K562 (cell line): ENCODE results near the gene FTSJ1. TPM values are rescaled to one million over a fixed set of nuclear protein-coding genes. Genes with fewer than 3 reads are reported as not detected.
A peak's percentile ranks its signal among the peaks of the same experiment; 100 is the strongest.

ENCODE experiments used
- CREB1 ChIP-seq, 2 experiments: sonication (generic) in 1 of 2; formaldehyde crosslinking in 1 of 2; IDR thresholded peaks; 2 replicates each; pipeline versions ENCODE4 v1.6.1 to v1.8.0; 2012 to 2022; ENCODE audit warnings: inconsistent platforms in 1 of 2, mild to moderate bottlenecking in 1 of 2, missing genetic modification reagents in 1 of 2, moderate library complexity in 1 of 2
- DMBX1 ChIP-seq: fragments of 250-450 bp; sonication (Bioruptor Pico); IDR thresholded peaks from 2 replicates; pipeline ENCODE4 v1.8.0; 2022; ENCODE audit warnings: inconsistent platforms, mild to moderate bottlenecking, moderate library complexity, borderline replicate concordance
- FOS ChIP-seq: IDR thresholded peaks from 3 replicates; pipeline ENCODE4 v1.6.1; 2011; ENCODE audit not compliant: insufficient read length; ENCODE audit errors: extremely low read depth
- FOXJ2 ChIP-seq: fragments of 200-800 bp; sonication (Bioruptor generic); IDR thresholded peaks from 2 replicates; pipeline ENCODE4 v1.6.1; 2016; ENCODE audit warnings: missing genetic modification characterization, missing compliant biosample characterization
- FOXP4 ChIP-seq: sonication (generic); formaldehyde crosslinking; IDR thresholded peaks from 2 replicates; pipeline ENCODE4 v1.8.0; 2022; ENCODE audit warnings: mild to moderate bottlenecking, missing genetic modification reagents, borderline replicate concordance
- HNRNPK ChIP-seq: fragments of 200-400 bp; formaldehyde crosslinking; IDR thresholded peaks from one replicate; pipeline ENCODE4 v1.6.1; 2018; ENCODE audit warnings: mild to moderate bottlenecking, low read depth, low read length; ENCODE audit not compliant: poor library complexity, severe bottlenecking
- HSF4 ChIP-seq: fragments of 250-450 bp; sonication (Bioruptor Pico); IDR thresholded peaks from 2 replicates; pipeline ENCODE4 v2.1.2; 2022; ENCODE audit warnings: mild to moderate bottlenecking, moderate library complexity, borderline replicate concordance
- MYC ChIP-seq, 2 experiments: fragments of 250-450 bp in 1 of 2; sonication (Bioruptor Pico) in 1 of 2; IDR thresholded peaks; 2 replicates each; pipeline versions ENCODE4 v1.5.1 to v1.6.1; 2012 to 2021; ENCODE audit warnings: low read depth in 2 of 2, borderline replicate concordance in 1 of 2, improper control_type of control experiment in 1 of 2, low read length in 1 of 2, mild to moderate bottlenecking in 1 of 2, moderate library complexity in 1 of 2
- NR0B1 ChIP-seq: fragments of 450-650 bp; IDR thresholded peaks from one replicate; pipeline ENCODE4 v1.6.1; 2018; ENCODE audit warnings: mild to moderate bottlenecking, moderate library complexity; ENCODE audit not compliant: partially characterized antibody
- PKNOX1 ChIP-seq: fragments of 450-650 bp; IDR thresholded peaks from 2 replicates; pipeline ENCODE4 v1.6.1; 2016
- RNF219 ChIP-seq: fragments of 250-450 bp; sonication (Bioruptor Pico); IDR thresholded peaks from 2 replicates; pipeline ENCODE4 v1.5.0; 2022; ENCODE audit warnings: mild to moderate bottlenecking
- SETDB1 ChIP-seq: IDR thresholded peaks from one replicate; pipeline ENCODE4 v1.6.1; 2012; ENCODE audit warnings: low read length, control low read depth, inconsistent platforms
- SLC30A9 ChIP-seq: fragments of 250-450 bp; sonication (Bioruptor Pico); IDR thresholded peaks from 2 replicates; pipeline ENCODE4 v1.8.0; 2022; ENCODE audit warnings: mild to moderate bottlenecking, moderate library complexity
- ZC3H8 ChIP-seq: fragments of 450-650 bp; IDR thresholded peaks from 2 replicates; pipeline ENCODE4 v1.6.1; 2017
- ZNF134 ChIP-seq: fragments of 250-450 bp; sonication (Bioruptor Pico); conservative IDR thresholded peaks from 2 replicates; pipeline ENCODE4 v1.4.0; 2020
- ZNF197 ChIP-seq: fragments of 200-800 bp; sonication (Bioruptor generic); IDR thresholded peaks from 2 replicates; pipeline ENCODE4 v1.6.1; 2016; ENCODE audit warnings: low read depth, missing genetic modification characterization, missing compliant biosample characterization
- ZNF354B ChIP-seq: fragments of 250-450 bp; sonication (Bioruptor Pico); IDR thresholded peaks from 2 replicates; pipeline ENCODE4 v1.4.0; 2020
- polyA plus RNA-seq, 8 experiments: library from polyadenylated mRNA; depleted of rRNA in 4 of 8; stranded (reverse) in 5 of 8; unstranded in 3 of 8; fragments of >200 nt; fragmentation: Nextera tagmentation in 2 of 8; fragmentation: Illumina TruSeq in 1 of 8; extraction: Ambion mirVana in 2 of 8; extraction: Trizol in 1 of 8; gene quantifications; 2 replicates each; pipeline versions ENCODE4 v1.2.1 to v1.2.3, GENCODE V29; 2011 to 2014; ENCODE audit warnings: inconsistent platforms in 1 of 8, missing spikeins in 1 of 8
- total RNA-seq, 7 experiments: library from RNA; depleted of rRNA in 6 of 7; stranded (reverse); fragments of >200 nt in 6 of 7; fragmentation: Illumina TruSeq in 2 of 7; extraction: Trizol in 2 of 7; gene quantifications; 2 replicates each; pipeline versions ENCODE4 v1.2.1 to v1.2.3, GENCODE V29; 2011 to 2021; ENCODE audit warnings: low replicate concordance in 1 of 7

The FTSJ1 gene
- total and polyA plus RNA-seq, 9 of the 15 experiments (the other 6 are each of a cell fraction or from before 2014, with no cell fraction given), result 12.2 to 95.6 (median 71.6) TPM

- TF ChIP-seq NR0B1 (no peak), FOS (no peak), RNF219 (CRISPR knock-in tag) (no peak), ZC3H8 (no peak), DMBX1 (CRISPR knock-in tag) (no peak; the same call in 1 of the 2 replicates), SETDB1 (no peak), ZNF354B (CRISPR knock-in tag) (no peak), PKNOX1 (0 out of 2 replicates have a peak, but pooled peaks have one; percentile 31), FOXJ2 (no peak), ZNF197 (CRISPR knock-in tag) (no peak), ZNF134 (CRISPR knock-in tag) (no peak), MYC (IDR thresholded peaks at IDR 0.05; ENCODE audit: low read depth, low read length) (peak; percentile 84), MYC (CRISPR knock-in tag; IDR thresholded peaks at IDR 0.05; ENCODE audit: borderline replicate concordance, low read depth) (no peak), HSF4 (CRISPR knock-in tag) (no peak), FOXP4 (CRISPR knock-in tag) (no peak), SLC30A9 (CRISPR knock-in tag) (no peak), HNRNPK (no peak), CREB1 (IDR thresholded peaks at IDR 0.05) (peak; percentile 97), CREB1 (CRISPR knock-in tag; IDR thresholded peaks at IDR 0.05) (peak; percentile 95)
Measured at GRCh38 chrX:48475774-48476577, at the start of gene FTSJ1 (continued).
